ENCODE data around the gene ZNF878. TPM values are rescaled to one million over a fixed set of nuclear protein-coding genes. Genes with fewer than 3 reads are reported as not detected.

ZNF878 gene
- total RNA-seq, 1 experiment from 2014 or later, result 0.46 TPM

- ChIA-PET CTCF (no interaction called here), POLR2A (ENCODE audit: unreplicated experiment) (no interaction called here)
- no peak overlapping the region for H2AFZ ChIP-seq
- H3K79me2 ChIP-seq (ENCODE audit: low read depth), result no peaks in the 10 kb centered on the region
- no peak overlapping the region for H3K4me2 ChIP-seq
- no peaks in the 10 kb centered on the region for H3K9me2 ChIP-seq (ENCODE audit: insufficient read depth)
- no peak overlapping the region for H3K4me3 ChIP-seq
- intact Hi-C loops (cut with micrococcal nuclease; ENCODE audit: unreplicated experiment), result no loop called here
- no peaks in the 10 kb centered on the region for H3K4me1 ChIP-seq (replicated peaks; ENCODE audit: insufficient read depth)
- BruUV-seq (replicated peaks), result no TSS peak
- TF ChIP-seq CTCF (conservative IDR thresholded peaks at IDR 0.05), result no peak
- no peak for TF ChIP-seq EZH2 (IDR thresholded peaks at IDR 0.05; ENCODE audit: low read depth)
- no peaks in the 10 kb centered on the region for H4K20me1 ChIP-seq (ENCODE audit: insufficient read depth)
- H3F3A ChIP-seq (ENCODE audit: insufficient read depth, low read depth), result no peaks in the 10 kb centered on the region
- no peaks in the 10 kb centered on the region for H3K36me3 ChIP-seq (ENCODE audit: low read depth)
- H3K9me3 ChIP-seq (ENCODE audit: insufficient read depth, low read depth), result peaks cover 6% of the 10 kb centered on the region; the same call in 1 of the 2 replicates
- DNase-seq, result no peak
- H3K27me3 ChIP-seq (ENCODE audit: insufficient read depth, low read depth), result peaks cover 14% of the 10 kb centered on the region; the same call in 1 of the 2 replicates
- H3K27ac ChIP-seq, result no peak overlapping the region
Observed at GRCh38 chr19:12093777-12094176, 41.0 kb upstream of the ZNF878 start.

GRCh38 chr19:12092956-12093355 is 40.2 kb upstream of the ZNF878 start:
- Histone ChIP-seq H3K4me2 (no peak overlapping the region), H3K4me1 (replicated peaks; ENCODE audit: insufficient read depth) (no peaks in the 10 kb centered on the region), H3K27ac (no peak overlapping the region), H2AFZ (no peak overlapping the region), H3K9me2 (ENCODE audit: insufficient read depth) (no peaks in the 10 kb centered on the region), H4K20me1 (ENCODE audit: insufficient read depth) (no peaks in the 10 kb centered on the region), H3K4me3 (no peak overlapping the region), H3K36me3 (ENCODE audit: low read depth) (no peaks in the 10 kb centered on the region), H3K79me2 (ENCODE audit: low read depth) (no peaks in the 10 kb centered on the region), H3K9me3 (ENCODE audit: insufficient read depth, low read depth) (peaks cover 2% of the 10 kb centered on the region; the same call in 1 of the 2 replicates), H3K27me3 (ENCODE audit: insufficient read depth, low read depth) (peaks cover 5% of the 10 kb centered on the region; the same call in 1 of the 2 replicates), H3F3A (ENCODE audit: insufficient read depth, low read depth) (no peaks in the 10 kb centered on the region)
- ChIA-PET CTCF (no interaction called here), POLR2A (ENCODE audit: unreplicated experiment) (no interaction called here)
- TF ChIP-seq EZH2 (IDR thresholded peaks at IDR 0.05; ENCODE audit: low read depth), result no peak
- TF ChIP-seq CTCF (conservative IDR thresholded peaks at IDR 0.05), result no peak
- intact Hi-C loops (cut with micrococcal nuclease; ENCODE audit: unreplicated experiment), result no loop called here
- DNase-seq, result no peak
- no TSS peak for BruUV-seq (replicated peaks)

- no peaks in the 10 kb centered on the region for H3K36me3 ChIP-seq (ENCODE audit: low read depth)
- H3K79me2 ChIP-seq (ENCODE audit: low read depth), result no peaks in the 10 kb centered on the region
- H3K4me2 ChIP-seq, result no peak overlapping the region
- no peaks in the 10 kb centered on the region for H3K27me3 ChIP-seq (ENCODE audit: insufficient read depth, low read depth)
- no peaks in the 10 kb centered on the region for H4K20me1 ChIP-seq (ENCODE audit: insufficient read depth)
- no peak overlapping the region for H3K4me3 ChIP-seq
- H3F3A ChIP-seq (ENCODE audit: insufficient read depth, low read depth), result no peaks in the 10 kb centered on the region
- DNase-seq, result peak in 1 of 2 experiments; percentile 16
- H3K9me2 ChIP-seq (ENCODE audit: insufficient read depth), result no peaks in the 10 kb centered on the region
- CTCF ChIA-PET, result no interaction called here
- POLR2A ChIA-PET (ENCODE audit: unreplicated experiment), result no interaction called here
- intact Hi-C loops (cut with micrococcal nuclease; ENCODE audit: unreplicated experiment), result no loop called here
- H2AFZ ChIP-seq, result no peak overlapping the region
- BruUV-seq (replicated peaks), result no TSS peak
- H3K27ac ChIP-seq, result no peak overlapping the region
- H3K9me3 ChIP-seq (ENCODE audit: insufficient read depth, low read depth), result no peaks in the 10 kb centered on the region
- TF ChIP-seq CTCF (conservative IDR thresholded peaks at IDR 0.05), result no peak
- no peak for TF ChIP-seq EZH2 (IDR thresholded peaks at IDR 0.05; ENCODE audit: low read depth)
- no peaks in the 10 kb centered on the region for H3K4me1 ChIP-seq (replicated peaks; ENCODE audit: insufficient read depth)
Observed at GRCh38 chr19:12092065-12092867, 39.5 kb upstream of the ZNF878 start.
